HFFc6 (cell line): ENCODE results near the gene UNKL. TPM values are rescaled to one million over a fixed set of nuclear protein-coding genes. Genes with fewer than 3 reads are reported as not detected.
A peak's percentile ranks its signal among the peaks of the same experiment; 100 is the strongest.

Experiments used
- DNase-seq: peaks from one replicate; pipeline ENCODE4 v3.0.0-alpha.2; 2018
- H3K27ac Mint-ChIP-seq: 2 replicates; pipeline ENCODE4 v1.8.0; 2020; ENCODE audit warnings: mild to moderate bottlenecking, mixed read lengths
- H3K27me3 Mint-ChIP-seq: 2 replicates; pipeline ENCODE4 v1.8.0; 2021; ENCODE audit warnings: mild to moderate bottlenecking, moderate library complexity, mixed read lengths; ENCODE audit not compliant: insufficient read depth
- H3K36me3 Mint-ChIP-seq: 2 replicates; pipeline ENCODE4 v1.8.0; 2021; ENCODE audit warnings: low read depth, mixed read lengths
- H3K4me1 Mint-ChIP-seq: 2 replicates; pipeline ENCODE4 v1.8.0; 2020; ENCODE audit warnings: low read depth, mixed read lengths
- H3K4me3 Mint-ChIP-seq: 2 replicates; pipeline ENCODE4 v1.8.0; 2020; ENCODE audit warnings: mild to moderate bottlenecking, moderate library complexity, mixed read lengths
- H3K9me3 Mint-ChIP-seq: 2 replicates; pipeline ENCODE4 v1.8.0; 2020; ENCODE audit warnings: mild to moderate bottlenecking, mixed read lengths
- CTCF ChIP-seq: fragments of 200-600 bp; sonication (generic); IDR thresholded peaks from 2 replicates; pipeline ENCODE4 v1.5.0; 2021; ENCODE audit warnings: antibody characterized with exemption, mild to moderate bottlenecking
- total RNA-seq, 6 experiments: library from RNA; stranded (reverse); fragmentation: NEBNext Ultra II Directional; extraction: Animal tissue kit (Norgen Biotek cat#: 25700); gene quantifications; 2 replicates in 1 of 6; 3 replicates in 5 of 6; pipeline ENCODE4 v1.2.3, GENCODE V29; 2021

UNKL gene
- total RNA-seq, 6 experiments from 2014 or later, result 15.0 to 22.6 (median 16.5) TPM

DNA sequence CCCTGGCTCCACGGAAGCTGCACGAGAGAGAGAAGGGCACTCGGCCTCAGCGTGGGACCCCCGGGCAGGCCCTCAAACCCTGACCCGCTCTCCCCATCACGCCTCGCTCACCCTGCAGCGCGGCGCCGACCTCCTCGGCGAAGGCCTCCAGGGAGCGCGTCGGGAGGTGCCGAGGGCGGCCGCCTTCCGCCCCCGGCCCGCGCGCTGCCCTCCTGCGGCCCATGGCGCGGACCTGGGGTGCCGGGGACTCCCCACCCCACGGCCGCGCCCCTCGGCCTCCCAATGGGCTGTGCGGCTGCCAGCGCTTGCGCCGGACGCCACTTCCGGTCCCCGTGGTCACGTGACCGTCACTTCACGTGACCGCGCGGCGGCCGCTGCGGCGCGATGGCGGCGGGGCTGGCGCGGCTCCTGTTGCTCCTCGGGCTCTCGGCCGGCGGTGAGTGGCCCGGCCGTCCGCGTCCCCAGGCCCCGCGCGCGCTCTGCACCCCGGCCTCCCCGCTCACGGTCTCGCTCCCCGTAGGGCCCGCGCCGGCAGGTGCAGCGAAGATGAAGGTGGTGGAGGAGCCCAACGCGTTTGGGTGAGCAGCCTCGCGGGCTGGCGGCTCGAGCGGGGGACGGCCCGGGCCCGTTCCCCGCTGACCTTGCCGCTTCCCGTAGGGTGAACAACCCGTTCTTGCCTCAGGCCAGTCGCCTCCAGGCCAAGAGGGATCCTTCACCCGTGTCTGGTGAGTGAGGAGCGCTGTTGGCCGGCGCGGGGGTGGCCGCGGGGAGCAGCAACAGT, 62.7 kb downstream of the UNKL start, which contains the start of the genes GNPTG and TSR3:
TSS of gene GNPTG (plus strand) at position 350 of the 781 bp plus-strand sequence. CDS start at position 385, 35 bp downstream.
TSS of gene TSR3 (minus strand) at position 297 of the 781 bp plus-strand sequence. CDS start at position 223, 74 bp downstream.
- DNase-seq, result peak; percentile 81
- Mint-ChIP-seq H3K27ac (peak within 1 kb of the TSS; percentile 57), H3K4me1 (peaks cover 28% of the 10 kb centered on the region), H3K36me3 (peaks cover 6% of the 10 kb centered on the region; the same call in 1 of the 2 replicates), H3K9me3 (no peaks in the 10 kb centered on the region), H3K4me3 (peak within 1 kb of the TSS; percentile 93), H3K27me3 (peaks cover 3% of the 10 kb centered on the region)
- TF ChIP-seq CTCF, result no peak

GRCh38 chr16:1351215-1351581, 63.3 kb downstream of the UNKL start:
- H3K4me3 Mint-ChIP-seq, result peak overlapping the region; percentile 89
- H3K27ac Mint-ChIP-seq, result peak overlapping the region; percentile 48; the same call in 1 of the 2 replicates
- peaks cover 28% of the 10 kb centered on the region for H3K4me1 Mint-ChIP-seq
- H3K9me3 Mint-ChIP-seq, result no peaks in the 10 kb centered on the region
- no peak for DNase-seq
- H3K27me3 Mint-ChIP-seq, result peaks cover 3% of the 10 kb centered on the region
- H3K36me3 Mint-ChIP-seq, result peaks cover 6% of the 10 kb centered on the region; the same call in 1 of the 2 replicates
- no peak for TF ChIP-seq CTCF

DNA sequence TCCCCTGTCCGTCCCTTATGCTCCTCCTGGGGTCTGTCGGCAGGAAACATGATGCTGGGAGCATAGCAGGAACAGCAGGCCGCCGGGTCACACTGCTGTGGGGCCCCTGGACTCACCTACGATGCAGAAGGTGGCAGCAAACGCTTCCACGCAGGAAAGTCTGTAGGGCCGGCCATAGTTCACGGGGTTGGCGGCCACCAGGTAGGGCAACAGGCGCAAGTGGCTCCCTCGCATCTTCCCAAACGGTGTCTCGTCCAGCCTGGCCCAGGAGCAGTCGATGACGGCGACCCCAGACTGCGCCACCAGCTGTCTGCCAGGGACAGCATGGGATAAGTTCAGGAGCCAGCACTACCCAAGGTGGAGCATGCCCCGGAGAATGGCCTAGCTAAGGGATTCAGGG, 63.8 kb downstream of the UNKL start:
- Mint-ChIP-seq H3K4me1 (peaks cover 28% of the 10 kb centered on the region), H3K27ac (no peak overlapping the region), H3K36me3 (peaks cover 6% of the 10 kb centered on the region; the same call in 1 of the 2 replicates), H3K4me3 (peak overlapping the region; percentile 89), H3K9me3 (no peaks in the 10 kb centered on the region), H3K27me3 (peaks cover 3% of the 10 kb centered on the region)
- TF ChIP-seq CTCF, result no peak
- no peak for DNase-seq

GRCh38 chr16:1349951-1350350, 64.6 kb downstream of the UNKL start:
- Mint-ChIP-seq H3K4me1 (peaks cover 24% of the 10 kb centered on the region), H3K27ac (no peak overlapping the region), H3K4me3 (peak overlapping the region; percentile 89), H3K36me3 (peaks cover 6% of the 10 kb centered on the region; the same call in 1 of the 2 replicates), H3K9me3 (no peaks in the 10 kb centered on the region), H3K27me3 (peaks cover 3% of the 10 kb centered on the region)
- no peak for TF ChIP-seq CTCF
- no peak for DNase-seq

DNA sequence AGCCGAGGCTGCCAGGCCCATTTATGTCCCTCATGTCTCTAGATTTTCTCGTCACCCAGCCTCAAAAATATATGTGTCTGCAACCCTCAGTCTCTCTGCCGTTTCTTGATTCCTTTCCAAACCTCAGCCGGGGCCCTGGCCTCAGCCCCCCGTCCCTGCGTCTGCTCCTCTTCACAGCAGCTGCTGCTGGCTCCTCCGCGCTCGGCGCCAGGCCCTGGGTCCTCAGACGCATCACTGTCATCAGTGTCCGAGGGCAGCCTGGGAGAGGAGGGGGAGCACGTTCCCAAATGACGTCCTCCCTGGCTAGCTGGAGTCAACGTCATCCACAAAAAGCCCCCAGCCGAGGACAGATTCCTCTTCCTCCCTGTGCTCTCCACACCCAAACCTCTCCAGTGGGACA, 65.2 kb downstream of the UNKL start:
- TF ChIP-seq CTCF, result no peak
- Mint-ChIP-seq H3K9me3 (no peaks in the 10 kb centered on the region), H3K27ac (no peak overlapping the region), H3K4me3 (no peak overlapping the region), H3K36me3 (peaks cover 6% of the 10 kb centered on the region; the same call in 1 of the 2 replicates), H3K27me3 (peaks cover 3% of the 10 kb centered on the region), H3K4me1 (peaks cover 23% of the 10 kb centered on the region)
- no peak for DNase-seq
